DOHH2 (cell line): ENCODE results near the gene MOGAT1.

ENCODE experiments used
- H3F3A ChIP-seq: fragments of 200-600 bp; sonication (generic), shearing (Covaris generic); 2 replicates; pipeline ENCODE4 v1.6.0; 2016; ENCODE audit warnings: antibody characterized with exemption, mild to moderate bottlenecking; ENCODE audit not compliant: control insufficient read depth, insufficient read depth
- H3K27ac ChIP-seq: fragments of 200-600 bp; sonication (generic); 2 replicates; pipeline ENCODE4 v1.5.1; 2014; ENCODE audit warnings: low read depth, mild to moderate bottlenecking, low read length, moderate library complexity
- H3K27me3 ChIP-seq: fragments of 200-600 bp; sonication (generic); 2 replicates; pipeline ENCODE4 v1.6.1; 2014; ENCODE audit warnings: mild to moderate bottlenecking, low read length, mixed read lengths; ENCODE audit not compliant: control insufficient read depth
- H3K36me3 ChIP-seq: fragments of 200-600 bp; sonication (generic); 2 replicates; pipeline ENCODE4 v1.6.1; 2014; ENCODE audit warnings: mild to moderate bottlenecking, low read length, moderate library complexity, mixed read lengths; ENCODE audit not compliant: control insufficient read depth
- H3K4me1 ChIP-seq: fragments of 200-600 bp; sonication (generic); 2 replicates; pipeline ENCODE4 v1.6.1; 2014; ENCODE audit warnings: mild to moderate bottlenecking, low read length, mixed read lengths; ENCODE audit not compliant: control insufficient read depth
- H3K4me2 ChIP-seq: fragments of 200-600 bp; sonication (generic); 2 replicates; pipeline ENCODE4 v1.6.0; 2014; ENCODE audit warnings: mild to moderate bottlenecking, low read length, moderate library complexity
- H3K4me3 ChIP-seq: fragments of 200-600 bp; sonication (generic); 2 replicates; pipeline ENCODE4 v1.5.1; 2014; ENCODE audit warnings: mild to moderate bottlenecking, low read length, mixed read lengths
- H3K79me2 ChIP-seq: fragments of 200-600 bp; sonication (generic); 2 replicates; pipeline ENCODE4 v1.6.1; 2014; ENCODE audit warnings: mild to moderate bottlenecking, low read length, mixed read lengths; ENCODE audit not compliant: control insufficient read depth
- H3K9me2 ChIP-seq: fragments of 200-600 bp; sonication (generic); replicated peaks from 2 replicates; pipeline ENCODE4 v1.6.1; 2014; ENCODE audit warnings: mild to moderate bottlenecking, low read length, mixed read lengths; ENCODE audit not compliant: control insufficient read depth
- H3K9me3 ChIP-seq: fragments of 200-600 bp; sonication (generic); 2 replicates; pipeline ENCODE4 v1.6.1; 2014; ENCODE audit warnings: antibody characterized with exemption, low read length, mixed read lengths; ENCODE audit not compliant: control insufficient read depth, insufficient read depth
- H4K20me1 ChIP-seq: fragments of 200-600 bp; sonication (generic); 2 replicates; pipeline ENCODE4 v1.6.0; 2014; ENCODE audit warnings: low read depth, mild to moderate bottlenecking, antibody characterized with exemption, low read length, moderate library complexity; ENCODE audit not compliant: control insufficient read depth, insufficient read depth
- EZH2phosphoT487 ChIP-seq: fragments of 200-600 bp; sonication (generic); IDR thresholded peaks from 2 replicates; pipeline ENCODE4 v1.6.1; 2017; ENCODE audit warnings: borderline replicate concordance, mild to moderate bottlenecking, antibody characterized with exemption, low read length, moderate library complexity, mixed read lengths
- TF ChIP-seq, protein P1 (sequence below): fragments of 200-600 bp; sonication (generic); IDR thresholded peaks from one replicate; pipeline ENCODE4 v1.5.1; 2014; ENCODE audit warnings: antibody characterized with exemption, mild to moderate bottlenecking, low read depth, low read length; ENCODE audit not compliant: poor library complexity, severe bottlenecking

MOGAT1 gene

DNA sequence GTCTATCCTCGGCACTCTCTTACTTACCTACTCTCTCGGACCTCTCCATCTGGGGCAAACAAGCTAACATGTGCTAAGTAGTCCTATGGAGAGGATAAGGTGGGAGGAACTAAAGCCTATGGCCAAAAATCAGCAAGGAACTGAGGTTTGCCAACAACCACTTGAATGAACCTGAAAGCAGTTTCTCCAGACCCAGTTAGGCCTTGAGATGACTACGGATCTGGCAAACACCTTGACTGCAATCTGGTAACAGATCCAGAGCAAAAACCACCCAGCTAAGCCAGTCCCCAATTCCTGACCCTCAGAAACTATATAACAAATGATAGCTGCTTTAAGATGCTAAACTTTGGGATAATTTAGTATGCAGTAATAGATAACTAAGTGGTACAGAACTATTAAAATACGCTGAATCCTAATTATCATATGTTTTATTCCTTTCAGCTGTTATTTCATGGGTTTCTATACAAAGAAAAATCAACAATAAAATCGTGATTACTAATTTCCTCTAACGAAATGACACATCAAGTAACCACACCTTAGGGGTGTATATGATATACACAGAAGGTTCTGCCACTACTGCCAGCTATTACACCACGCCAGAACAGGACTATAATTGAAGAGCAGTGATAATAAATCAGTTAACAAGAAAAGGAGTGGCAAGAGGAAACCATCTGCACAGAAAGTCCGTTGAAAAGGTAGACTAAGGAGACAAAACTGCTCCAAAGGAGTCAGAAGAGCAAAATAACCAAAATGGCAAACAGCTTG is 18.8 kb upstream of the MOGAT1 start:
- H3K27me3 ChIP-seq: no peaks in the 10 kb centered on the region
- peaks cover 14% of the 10 kb centered on the region; the same call in 1 of the 2 replicates for H4K20me1 ChIP-seq
- H3K4me2 ChIP-seq: peak overlapping the region; percentile 78
- H3K9me3 ChIP-seq: no peaks in the 10 kb centered on the region
- peaks cover 90% of the 10 kb centered on the region for H3K79me2 ChIP-seq
- 0 out of 2 replicates have a peak, but pooled peaks cover 2% of the 10 kb centered on the region for H3F3A ChIP-seq
- peaks cover 40% of the 10 kb centered on the region for H3K4me1 ChIP-seq
- no peak overlapping the region for H3K4me3 ChIP-seq
- no peak overlapping the region for H3K27ac ChIP-seq
- peaks cover 67% of the 10 kb centered on the region for H3K36me3 ChIP-seq
- TF ChIP-seq, protein P1, sequence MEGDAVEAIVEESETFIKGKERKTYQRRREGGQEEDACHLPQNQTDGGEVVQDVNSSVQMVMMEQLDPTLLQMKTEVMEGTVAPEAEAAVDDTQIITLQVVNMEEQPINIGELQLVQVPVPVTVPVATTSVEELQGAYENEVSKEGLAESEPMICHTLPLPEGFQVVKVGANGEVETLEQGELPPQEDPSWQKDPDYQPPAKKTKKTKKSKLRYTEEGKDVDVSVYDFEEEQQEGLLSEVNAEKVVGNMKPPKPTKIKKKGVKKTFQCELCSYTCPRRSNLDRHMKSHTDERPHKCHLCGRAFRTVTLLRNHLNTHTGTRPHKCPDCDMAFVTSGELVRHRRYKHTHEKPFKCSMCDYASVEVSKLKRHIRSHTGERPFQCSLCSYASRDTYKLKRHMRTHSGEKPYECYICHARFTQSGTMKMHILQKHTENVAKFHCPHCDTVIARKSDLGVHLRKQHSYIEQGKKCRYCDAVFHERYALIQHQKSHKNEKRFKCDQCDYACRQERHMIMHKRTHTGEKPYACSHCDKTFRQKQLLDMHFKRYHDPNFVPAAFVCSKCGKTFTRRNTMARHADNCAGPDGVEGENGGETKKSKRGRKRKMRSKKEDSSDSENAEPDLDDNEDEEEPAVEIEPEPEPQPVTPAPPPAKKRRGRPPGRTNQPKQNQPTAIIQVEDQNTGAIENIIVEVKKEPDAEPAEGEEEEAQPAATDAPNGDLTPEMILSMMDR: no peak
- no peak for TF ChIP-seq EZH2phosphoT487
- no peaks in the 10 kb centered on the region for H3K9me2 ChIP-seq

DNA sequence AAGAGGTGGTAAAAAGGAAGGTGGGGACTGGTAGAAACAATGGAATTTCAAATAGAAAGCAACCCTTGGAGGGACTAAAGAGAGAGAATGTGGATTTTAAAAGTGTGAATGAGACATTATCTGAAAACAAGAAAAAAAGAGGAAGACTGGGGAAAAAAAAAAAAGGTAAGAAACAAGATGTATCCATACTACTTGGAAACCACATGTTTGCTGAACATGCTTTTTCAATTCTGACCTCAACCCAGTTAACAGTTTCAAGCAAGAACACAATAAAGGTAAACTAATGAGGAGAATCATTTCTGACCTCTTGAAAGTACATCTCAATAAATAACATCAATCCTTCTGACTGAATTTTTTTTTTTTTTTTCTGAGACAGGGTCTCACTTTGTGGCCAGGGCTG is 18.2 kb upstream of the MOGAT1 start:
- H3K4me1 ChIP-seq: peaks cover 40% of the 10 kb centered on the region
- peak overlapping the region; percentile 78 for H3K4me2 ChIP-seq
- peaks cover 62% of the 10 kb centered on the region for H3K36me3 ChIP-seq
- H3F3A ChIP-seq: 0 out of 2 replicates have a peak, but pooled peaks cover 2% of the 10 kb centered on the region
- peaks cover 86% of the 10 kb centered on the region for H3K79me2 ChIP-seq
- H4K20me1 ChIP-seq: peaks cover 14% of the 10 kb centered on the region; the same call in 1 of the 2 replicates
- H3K4me3 ChIP-seq: peak overlapping the region; percentile 98; the same call in 1 of the 2 replicates
- TF ChIP-seq, protein P1: no peak
- TF ChIP-seq EZH2phosphoT487: no peak
- H3K27ac ChIP-seq: no peak overlapping the region
- H3K9me3 ChIP-seq: no peaks in the 10 kb centered on the region
- H3K9me2 ChIP-seq: no peaks in the 10 kb centered on the region
- H3K27me3 ChIP-seq: no peaks in the 10 kb centered on the region

DNA sequence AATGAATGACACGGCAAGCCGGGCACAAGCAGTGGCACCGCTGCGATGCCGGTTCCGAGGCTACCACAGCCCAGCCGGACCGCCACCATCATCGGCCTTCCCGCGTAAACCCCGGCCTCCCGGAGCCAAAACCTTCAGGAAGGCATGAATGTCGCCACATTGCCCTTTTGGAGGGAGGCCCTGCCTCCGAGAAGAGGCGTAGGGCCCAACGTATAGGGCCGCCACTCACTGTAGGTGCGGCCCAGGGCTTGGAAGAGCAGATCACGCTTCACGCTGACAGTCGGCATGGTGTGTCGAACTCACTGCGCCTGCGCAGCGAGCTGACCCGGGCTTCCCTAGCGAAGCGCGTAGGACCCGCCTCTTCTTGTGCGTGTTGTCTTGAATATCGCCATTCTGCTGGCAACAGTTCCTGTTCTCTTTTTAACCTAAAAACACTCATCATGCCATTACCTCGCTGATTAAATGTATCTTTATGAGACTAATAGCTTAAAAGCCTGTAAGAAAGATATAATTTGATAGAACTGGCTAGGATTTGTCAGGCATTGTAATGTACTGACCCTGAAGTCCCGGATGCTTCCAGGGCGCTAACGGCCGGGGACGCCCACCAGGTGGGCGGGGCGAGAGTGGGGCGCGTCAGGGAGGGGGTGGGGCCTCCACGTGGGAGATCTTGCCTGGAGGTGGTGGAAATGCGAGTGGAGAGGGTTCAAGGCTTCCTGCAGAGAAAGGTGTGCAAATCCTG is 15.5 kb upstream of the MOGAT1 start, which contains the start of gene FARSB:
Gene FARSB, minus strand, starts transcription at position 306 of the 739 bp plus-strand sequence. Its CDS starts 19 bp downstream, at position 287.
- Histone ChIP-seq H3K9me2 (no peaks in the 10 kb centered on the region), H3K4me2 (peak within 1 kb of the TSS; percentile 78), H4K20me1 (peaks cover 7% of the 10 kb centered on the region; the same call in 1 of the 2 replicates), H3K79me2 (peaks cover 61% of the 10 kb centered on the region), H3F3A (no peaks in the 10 kb centered on the region), H3K27ac (peak within 1 kb of the TSS; percentile 81), H3K9me3 (no peaks in the 10 kb centered on the region), H3K4me3 (peak within 1 kb of the TSS; percentile 98), H3K4me1 (peaks cover 40% of the 10 kb centered on the region), H3K36me3 (peaks cover 38% of the 10 kb centered on the region), H3K27me3 (no peaks in the 10 kb centered on the region)
- TF ChIP-seq, protein P1: no peak
- TF ChIP-seq EZH2phosphoT487: no peak
